ENCODE results near the gene PRSS36.

Gene PRSS36

DNA sequence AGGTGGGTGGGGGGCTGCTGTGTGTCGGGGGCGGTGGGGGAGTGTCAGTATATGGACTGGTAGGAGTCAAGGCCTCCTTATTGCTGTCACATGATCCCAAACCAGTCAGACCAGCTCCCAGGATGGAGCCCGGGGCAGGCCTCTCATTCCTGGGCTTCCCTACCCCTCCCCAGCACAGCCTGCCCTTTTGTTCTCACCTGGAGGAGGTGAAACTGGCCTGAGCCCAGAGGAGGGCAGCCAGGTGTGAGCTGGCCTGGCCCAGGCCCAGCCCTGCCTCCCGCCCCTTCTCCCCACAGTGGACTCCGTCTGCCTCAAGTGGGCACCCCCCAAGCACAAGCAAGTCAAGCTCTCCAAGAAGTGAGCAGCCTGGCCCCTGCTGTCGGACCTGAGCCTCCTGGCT is 19.0 kb downstream of the PRSS36 start:
- peaks cover 2% of the 10 kb centered on the region for H3K79me1 ChIP-seq (ENCODE audit: low read depth, low read length)
- H3K18ac ChIP-seq (ENCODE audit: low read length) = no peak overlapping the region
- no peak overlapping the region for H2BK120ac ChIP-seq (ENCODE audit: low read depth, low read length)
- no peak overlapping the region for H3K4me3 ChIP-seq (ENCODE audit: low read length in 2 of 2)
- no peak for DNase-seq (ENCODE audit: low spot score)
- no peak overlapping the region for H2AK5ac ChIP-seq (ENCODE audit: low read depth, low read length)
- H3K4me1 ChIP-seq (ENCODE audit: control insufficient read depth in 2 of 2, insufficient read depth in 1 of 2, low read depth in 1 of 2, low read length in 2 of 2) = peaks cover 14 to 15% of the 10 kb centered on the region in 2 donors
- no peak overlapping the region for H3K23ac ChIP-seq (ENCODE audit: low read depth, low read length, poor library complexity)
- H3K9ac ChIP-seq (ENCODE audit: low read depth, low read length, poor library complexity) = no peak overlapping the region
- H2BK12ac ChIP-seq (ENCODE audit: low read length) = no peak overlapping the region
- no peak overlapping the region for H4K8ac ChIP-seq (ENCODE audit: low read depth, low read length)
- peaks cover 30 to 62% of the 10 kb centered on the region in 2 donors for H3K36me3 ChIP-seq (replicated peaks in 1 of 2; ENCODE audit: control insufficient read depth in 2 of 2, insufficient read depth in 2 of 2, low read length in 2 of 2)
- no peak overlapping the region for H2AFZ ChIP-seq (ENCODE audit: low read length)
- no peak overlapping the region for H2BK15ac ChIP-seq (ENCODE audit: low read length)
- no peak overlapping the region for H4K91ac ChIP-seq (ENCODE audit: low read depth, low read length, poor library complexity)
- no peak overlapping the region for H3K4me2 ChIP-seq (ENCODE audit: insufficient read depth, low read length, poor library complexity, severe bottlenecking)
- WGBS, 2 donors (ENCODE audit: extremely low coverage in 2 of 2, insufficient read length in 2 of 2, insufficient replicate concordance in 1 of 2) = no CpG with 5 or more reads among the region's 6 CpGs
- H3K27ac ChIP-seq (replicated peaks; ENCODE audit: low read length) = no peak overlapping the region
- peaks cover 0 to 2% (median 0%) of the 10 kb centered on the region in 3 experiments for H3K27me3 ChIP-seq (ENCODE audit: control insufficient read depth in 3 of 3, insufficient read depth in 3 of 3, low read depth in 1 of 3, low read length in 3 of 3)
- H3K4ac ChIP-seq (ENCODE audit: low read length) = no peak overlapping the region
- no peaks in the 10 kb centered on the region for H3K9me3 ChIP-seq (replicated peaks in 1 of 2; ENCODE audit: control insufficient read depth in 2 of 2, insufficient read depth in 1 of 2, low read depth in 1 of 2, low read length in 2 of 2)
- no peak overlapping the region for H2BK5ac ChIP-seq (ENCODE audit: low read length)
- H3K14ac ChIP-seq (ENCODE audit: low read length) = no peak overlapping the region

- Histone ChIP-seq H3K9me3 (replicated peaks in 1 of 2; ENCODE audit: control insufficient read depth in 2 of 2, insufficient read depth in 1 of 2, low read depth in 1 of 2, low read length in 2 of 2) (no peaks in the 10 kb centered on the region), H2BK5ac (ENCODE audit: low read length) (no peak overlapping the region), H2BK15ac (ENCODE audit: low read length) (no peak overlapping the region), H4K91ac (ENCODE audit: low read depth, low read length, poor library complexity) (no peak overlapping the region), H2AK5ac (ENCODE audit: low read depth, low read length) (no peak overlapping the region), H3K23ac (ENCODE audit: low read depth, low read length, poor library complexity) (no peak overlapping the region), H3K27ac (replicated peaks; ENCODE audit: low read length) (no peak overlapping the region), H3K79me1 (ENCODE audit: low read depth, low read length) (peaks cover 2% of the 10 kb centered on the region), H3K4me2 (ENCODE audit: insufficient read depth, low read length, poor library complexity, severe bottlenecking) (no peak overlapping the region), H3K4ac (ENCODE audit: low read length) (no peak overlapping the region), H3K4me1 (ENCODE audit: control insufficient read depth in 2 of 2, insufficient read depth in 1 of 2, low read depth in 1 of 2, low read length in 2 of 2) (peaks cover 9 to 15% of the 10 kb centered on the region in 2 donors), H3K36me3 (replicated peaks in 1 of 2; ENCODE audit: control insufficient read depth in 2 of 2, insufficient read depth in 2 of 2, low read length in 2 of 2) (peaks cover 31 to 63% of the 10 kb centered on the region in 2 donors), H3K4me3 (ENCODE audit: low read length in 2 of 2) (no peak overlapping the region), H2BK120ac (ENCODE audit: low read depth, low read length) (no peak overlapping the region), H4K8ac (ENCODE audit: low read depth, low read length) (no peak overlapping the region), H2AFZ (ENCODE audit: low read length) (no peak overlapping the region), H3K27me3 (ENCODE audit: control insufficient read depth in 3 of 3, insufficient read depth in 3 of 3, low read depth in 1 of 3, low read length in 3 of 3) (no peaks in the 10 kb centered on the region), H3K18ac (ENCODE audit: low read length) (no peak overlapping the region), H2BK12ac (ENCODE audit: low read length) (no peak overlapping the region), H3K9ac (ENCODE audit: low read depth, low read length, poor library complexity) (no peak overlapping the region), H3K14ac (ENCODE audit: low read length) (no peak overlapping the region)
- no CpG with 5 or more reads among the region's 10 CpGs for WGBS, 2 donors (ENCODE audit: extremely low coverage in 2 of 2, insufficient read length in 2 of 2, insufficient replicate concordance in 1 of 2)
- no peak for DNase-seq (ENCODE audit: low spot score)
Measured at GRCh38 chr16:31130336-31130891, 19.5 kb downstream of the PRSS36 start.

- no peaks in the 10 kb centered on the region for H3K27me3 ChIP-seq (ENCODE audit: control insufficient read depth in 3 of 3, insufficient read depth in 3 of 3, low read depth in 1 of 3, low read length in 3 of 3)
- H2BK15ac ChIP-seq (ENCODE audit: low read length) = no peak overlapping the region
- no peak overlapping the region for H2AFZ ChIP-seq (ENCODE audit: low read length)
- no peak overlapping the region for H4K8ac ChIP-seq (ENCODE audit: low read depth, low read length)
- H3K4ac ChIP-seq (ENCODE audit: low read length) = no peak overlapping the region
- no peak overlapping the region for H3K9ac ChIP-seq (ENCODE audit: low read depth, low read length, poor library complexity)
- WGBS, 2 donors (ENCODE audit: extremely low coverage in 2 of 2, insufficient read length in 2 of 2, insufficient replicate concordance in 1 of 2) = no CpG with 5 or more reads among the region's 29 CpGs
- no peak overlapping the region for H3K14ac ChIP-seq (ENCODE audit: low read length)
- H3K79me1 ChIP-seq (ENCODE audit: low read depth, low read length) = peaks cover 2% of the 10 kb centered on the region
- H3K23ac ChIP-seq (ENCODE audit: low read depth, low read length, poor library complexity) = no peak overlapping the region
- no peak overlapping the region for H2BK12ac ChIP-seq (ENCODE audit: low read length)
- H3K4me1 ChIP-seq (ENCODE audit: control insufficient read depth in 2 of 2, insufficient read depth in 1 of 2, low read depth in 1 of 2, low read length in 2 of 2) = peaks cover 4 to 9% of the 10 kb centered on the region in 2 donors
- DNase-seq (ENCODE audit: low spot score) = no peak
- peaks cover 31 to 65% of the 10 kb centered on the region in 2 donors for H3K36me3 ChIP-seq (replicated peaks in 1 of 2; ENCODE audit: control insufficient read depth in 2 of 2, insufficient read depth in 2 of 2, low read length in 2 of 2)
- no peak overlapping the region for H3K4me3 ChIP-seq (ENCODE audit: low read length in 2 of 2)
- H3K9me3 ChIP-seq (replicated peaks in 1 of 2; ENCODE audit: control insufficient read depth in 2 of 2, insufficient read depth in 1 of 2, low read depth in 1 of 2, low read length in 2 of 2) = no peaks in the 10 kb centered on the region
- no peak overlapping the region for H2AK5ac ChIP-seq (ENCODE audit: low read depth, low read length)
- no peak overlapping the region for H3K4me2 ChIP-seq (ENCODE audit: insufficient read depth, low read length, poor library complexity, severe bottlenecking)
- no peak overlapping the region for H2BK5ac ChIP-seq (ENCODE audit: low read length)
- H3K27ac ChIP-seq (replicated peaks; ENCODE audit: low read length) = no peak overlapping the region
- no peak overlapping the region for H2BK120ac ChIP-seq (ENCODE audit: low read depth, low read length)
- no peak overlapping the region for H4K91ac ChIP-seq (ENCODE audit: low read depth, low read length, poor library complexity)
- H3K18ac ChIP-seq (ENCODE audit: low read length) = no peak overlapping the region
Measured at GRCh38 chr16:31129568-31130335, 20.1 kb downstream of the PRSS36 start.

DNA sequence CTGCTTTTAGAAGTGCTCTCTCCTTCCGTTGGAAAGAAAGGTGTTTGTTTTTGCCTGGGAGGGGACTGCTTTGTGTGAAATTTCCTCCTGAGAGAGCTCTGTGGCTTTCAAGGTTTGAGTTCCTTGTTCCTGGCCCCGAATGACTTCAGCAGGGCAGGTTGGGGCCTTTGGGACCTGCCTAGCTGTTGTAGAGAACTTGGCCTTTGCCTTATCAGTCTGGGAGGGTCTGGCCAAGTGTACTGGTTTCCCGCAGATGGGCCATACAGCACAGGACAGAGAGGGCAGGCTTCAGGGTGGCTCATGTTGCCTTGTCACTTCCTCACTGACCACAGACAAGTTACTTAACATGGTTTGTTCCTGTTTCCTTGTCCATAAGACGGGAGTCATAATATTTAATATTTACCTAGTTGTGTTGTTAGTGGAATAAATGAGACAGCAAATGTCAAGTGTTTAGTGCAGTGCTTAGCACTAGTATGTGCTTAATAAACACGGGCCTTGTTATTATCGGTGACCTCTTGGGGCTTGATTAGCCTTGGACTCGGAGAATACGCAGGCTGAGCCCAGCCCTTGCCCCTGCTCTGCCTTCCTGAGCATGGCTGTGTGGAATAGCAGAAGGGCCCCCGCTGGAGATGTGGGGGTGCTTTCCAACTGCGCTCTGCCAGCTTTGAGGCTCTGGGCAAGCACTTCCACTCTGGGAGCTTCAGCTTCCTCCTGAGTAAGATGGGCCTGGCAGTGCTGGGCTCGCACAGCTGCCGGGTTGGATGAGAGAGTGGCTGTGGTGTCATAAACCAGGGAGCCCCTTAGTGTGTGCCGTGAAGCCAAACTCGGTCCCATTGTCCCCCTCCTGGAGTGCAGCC is 20.9 kb downstream of the PRSS36 start:
- no peak overlapping the region for H2AK5ac ChIP-seq (ENCODE audit: low read depth, low read length)
- H2BK5ac ChIP-seq (ENCODE audit: low read length) = no peak overlapping the region
- H4K91ac ChIP-seq (ENCODE audit: low read depth, low read length, poor library complexity) = no peak overlapping the region
- H3K18ac ChIP-seq (ENCODE audit: low read length) = no peak overlapping the region
- H3K27me3 ChIP-seq (ENCODE audit: control insufficient read depth in 3 of 3, insufficient read depth in 3 of 3, low read depth in 1 of 3, low read length in 3 of 3) = no peaks in the 10 kb centered on the region
- no peak overlapping the region for H2AFZ ChIP-seq (ENCODE audit: low read length)
- H3K14ac ChIP-seq (ENCODE audit: low read length) = no peak overlapping the region
- H3K36me3 ChIP-seq (replicated peaks in 1 of 2; ENCODE audit: control insufficient read depth in 2 of 2, insufficient read depth in 2 of 2, low read length in 2 of 2) = peaks cover 33 to 70% of the 10 kb centered on the region in 2 donors
- H3K9me3 ChIP-seq (replicated peaks in 1 of 2; ENCODE audit: control insufficient read depth in 2 of 2, insufficient read depth in 1 of 2, low read depth in 1 of 2, low read length in 2 of 2) = no peaks in the 10 kb centered on the region
- no peak overlapping the region for H3K27ac ChIP-seq (replicated peaks; ENCODE audit: low read length)
- no peak for DNase-seq (ENCODE audit: low spot score)
- H3K4me1 ChIP-seq (ENCODE audit: control insufficient read depth in 2 of 2, insufficient read depth in 1 of 2, low read depth in 1 of 2, low read length in 2 of 2) = peaks cover 0 to 2% of the 10 kb centered on the region in 2 donors
- no peak overlapping the region for H2BK120ac ChIP-seq (ENCODE audit: low read depth, low read length)
- no peak overlapping the region for H2BK12ac ChIP-seq (ENCODE audit: low read length)
- H3K9ac ChIP-seq (ENCODE audit: low read depth, low read length, poor library complexity) = no peak overlapping the region
- H3K4ac ChIP-seq (ENCODE audit: low read length) = no peak overlapping the region
- no peak overlapping the region for H4K8ac ChIP-seq (ENCODE audit: low read depth, low read length)
- no CpG with 5 or more reads among the region's 14 CpGs for WGBS, 2 donors (ENCODE audit: extremely low coverage in 2 of 2, insufficient read length in 2 of 2, insufficient replicate concordance in 1 of 2)
- H3K4me2 ChIP-seq (ENCODE audit: insufficient read depth, low read length, poor library complexity, severe bottlenecking) = no peak overlapping the region
- H3K4me3 ChIP-seq (ENCODE audit: low read length in 2 of 2) = no peak overlapping the region
- H3K23ac ChIP-seq (ENCODE audit: low read depth, low read length, poor library complexity) = no peak overlapping the region
- H3K79me1 ChIP-seq (ENCODE audit: low read depth, low read length) = peaks cover 2% of the 10 kb centered on the region
- H2BK15ac ChIP-seq (ENCODE audit: low read length) = no peak overlapping the region
